Measurements from ENCODE around the gene TSGA10.
"Not testable (repeated sequence)": the region's sequence is repeated elsewhere in the genome, so short reads cannot be mapped to it uniquely, and the experiment has no call there.

TSGA10 gene, protein sequence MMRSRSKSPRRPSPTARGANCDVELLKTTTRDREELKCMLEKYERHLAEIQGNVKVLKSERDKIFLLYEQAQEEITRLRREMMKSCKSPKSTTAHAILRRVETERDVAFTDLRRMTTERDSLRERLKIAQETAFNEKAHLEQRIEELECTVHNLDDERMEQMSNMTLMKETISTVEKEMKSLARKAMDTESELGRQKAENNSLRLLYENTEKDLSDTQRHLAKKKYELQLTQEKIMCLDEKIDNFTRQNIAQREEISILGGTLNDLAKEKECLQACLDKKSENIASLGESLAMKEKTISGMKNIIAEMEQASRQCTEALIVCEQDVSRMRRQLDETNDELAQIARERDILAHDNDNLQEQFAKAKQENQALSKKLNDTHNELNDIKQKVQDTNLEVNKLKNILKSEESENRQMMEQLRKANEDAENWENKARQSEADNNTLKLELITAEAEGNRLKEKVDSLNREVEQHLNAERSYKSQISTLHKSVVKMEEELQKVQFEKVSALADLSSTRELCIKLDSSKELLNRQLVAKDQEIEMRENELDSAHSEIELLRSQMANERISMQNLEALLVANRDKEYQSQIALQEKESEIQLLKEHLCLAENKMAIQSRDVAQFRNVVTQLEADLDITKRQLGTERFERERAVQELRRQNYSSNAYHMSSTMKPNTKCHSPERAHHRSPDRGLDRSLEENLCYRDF

DNA sequence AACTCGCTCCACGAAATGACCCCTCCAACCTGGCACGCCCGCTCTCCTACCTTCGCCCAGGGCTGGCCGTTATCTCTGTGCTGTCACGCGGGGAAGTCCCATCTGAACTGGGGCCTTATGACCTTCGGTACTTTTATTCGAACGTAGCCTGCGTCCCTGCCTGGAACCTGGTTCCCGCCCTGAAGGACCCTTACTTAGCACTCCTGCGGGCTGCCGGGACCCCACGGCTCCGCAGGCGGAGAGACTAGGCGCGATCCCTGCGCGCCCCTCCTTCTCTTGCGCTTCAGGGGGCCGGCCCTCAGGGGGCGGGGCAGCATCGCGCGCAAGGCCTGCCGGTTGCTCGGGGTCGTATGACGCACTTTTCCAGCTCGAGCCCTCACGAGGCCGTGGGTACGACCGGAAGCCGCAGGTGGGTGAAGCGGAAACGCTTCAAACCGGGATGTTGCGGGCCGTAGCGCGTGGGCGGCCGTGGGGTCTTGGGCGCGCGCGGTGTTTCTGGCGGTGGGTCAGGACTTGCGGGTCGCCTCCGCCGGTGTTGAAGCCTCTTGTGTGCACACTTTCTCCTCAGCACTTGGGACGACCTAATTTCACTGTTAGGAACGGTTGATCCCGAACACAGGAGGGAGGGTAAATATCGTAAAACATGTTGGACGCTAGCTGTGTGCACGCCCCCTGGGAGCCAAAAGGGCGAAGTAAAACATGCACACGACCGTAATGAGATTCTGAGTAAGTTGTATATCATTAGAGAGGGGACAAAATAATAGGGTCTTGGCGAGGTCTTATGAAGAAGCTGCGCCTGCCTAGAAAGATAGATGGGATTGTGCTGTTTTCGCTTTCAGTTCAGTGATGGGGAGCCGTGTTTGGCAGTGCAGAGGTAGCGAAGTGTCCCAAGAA is at the start of gene TSGA10, which contains the start of gene LIPT1:
TSS of gene TSGA10 (minus strand) at position 300 of the 894 bp plus-strand sequence. CDS start 45,503 bp downstream, outside the sequence.
TSS of gene LIPT1 (plus strand) at position 325 of the 894 bp plus-strand sequence. CDS start 6,991 bp downstream, outside the sequence.
- DNase-seq: peak; percentile 95

GRCh38 chr2:99201959-99202678 is 47.4 kb upstream of the TSGA10 start:
- no peak for DNase-seq

- DNase-seq: no peak
These were observed 45.5 kb upstream of the TSGA10 start for GRCh38 chr2:99200076-99200800.

DNA sequence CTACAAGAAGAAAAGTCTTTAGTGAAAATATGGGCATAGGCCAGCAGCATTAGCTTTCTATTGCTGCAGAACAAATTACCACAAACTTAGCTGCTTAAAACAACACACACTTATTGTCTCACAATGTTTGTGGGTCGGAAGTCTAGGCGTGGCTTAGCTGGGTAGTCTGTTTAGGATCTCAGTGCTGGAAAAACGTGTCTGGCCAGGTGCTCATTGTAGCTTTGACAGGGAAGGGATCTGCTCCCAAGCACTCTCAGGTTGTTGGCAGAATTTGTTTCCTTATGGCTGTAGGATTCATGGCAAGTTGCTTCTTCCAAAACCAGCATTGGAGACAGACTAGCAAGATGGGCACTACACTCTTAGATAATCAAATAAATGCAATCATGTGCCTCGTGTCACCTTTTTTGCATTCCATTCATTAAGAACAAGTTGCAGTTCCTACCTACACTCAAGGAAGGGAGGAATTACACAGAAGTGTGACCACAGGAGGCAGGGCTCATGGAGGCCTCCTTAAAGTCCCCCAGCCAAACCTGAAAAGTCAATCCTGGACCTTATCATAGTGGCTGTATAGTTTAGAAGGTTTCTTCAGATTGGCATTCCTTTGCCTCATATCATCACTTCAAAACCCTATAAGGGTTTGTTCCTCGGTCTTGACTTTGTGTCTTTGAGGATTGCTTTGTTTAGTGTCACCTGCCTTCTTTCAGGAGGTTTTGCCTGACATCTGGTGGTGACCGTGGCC is 43.5 kb upstream of the TSGA10 start:
- no peak for DNase-seq

- not testable (repeated sequence) for DNase-seq
These were observed 37.6 kb upstream of the TSGA10 start for GRCh38 chr2:99192364-99192763.

DNA sequence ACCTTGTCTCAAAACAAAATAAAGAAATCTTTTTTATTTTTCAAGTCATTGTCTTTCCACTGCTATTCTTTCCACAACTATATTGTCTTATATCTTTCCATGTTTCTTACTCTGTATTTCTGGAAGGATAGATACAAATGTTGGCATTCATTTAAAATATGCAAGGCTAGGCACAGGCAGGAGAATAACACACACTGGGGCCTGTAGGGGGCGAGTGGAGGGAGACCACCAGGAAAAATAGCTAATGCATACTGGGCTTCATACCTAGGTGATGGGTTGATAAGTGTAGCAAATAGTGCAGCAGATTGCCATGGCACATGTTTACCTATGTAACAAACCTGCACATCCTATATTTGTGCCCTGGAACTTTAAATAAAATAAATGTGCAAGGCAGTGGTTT is 35.8 kb upstream of the TSGA10 start:
- DNase-seq: no peak

DNA sequence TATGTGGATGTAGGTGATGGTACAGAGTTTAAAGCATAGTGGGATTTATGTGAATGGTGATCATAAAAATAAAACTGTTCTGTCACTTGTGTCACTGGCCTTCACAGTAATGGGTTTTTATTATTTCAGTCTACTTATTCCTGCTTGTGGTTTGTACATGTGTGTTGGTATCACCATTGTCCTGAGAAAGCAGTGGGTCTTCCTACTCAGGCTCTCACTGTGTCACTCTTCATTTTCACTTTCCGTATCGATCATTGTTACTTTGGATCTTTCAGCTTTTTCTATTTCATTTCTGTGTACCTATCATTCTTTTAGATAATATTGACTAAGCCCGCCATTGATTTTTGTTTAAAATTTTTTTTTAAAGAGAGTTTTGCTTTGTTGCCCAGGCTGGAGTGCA is 33.6 kb upstream of the TSGA10 start:
- DNase-seq: no peak

- no peak for DNase-seq
These were observed 32.3 kb upstream of the TSGA10 start for GRCh38 chr2:99187011-99187410.

DNA sequence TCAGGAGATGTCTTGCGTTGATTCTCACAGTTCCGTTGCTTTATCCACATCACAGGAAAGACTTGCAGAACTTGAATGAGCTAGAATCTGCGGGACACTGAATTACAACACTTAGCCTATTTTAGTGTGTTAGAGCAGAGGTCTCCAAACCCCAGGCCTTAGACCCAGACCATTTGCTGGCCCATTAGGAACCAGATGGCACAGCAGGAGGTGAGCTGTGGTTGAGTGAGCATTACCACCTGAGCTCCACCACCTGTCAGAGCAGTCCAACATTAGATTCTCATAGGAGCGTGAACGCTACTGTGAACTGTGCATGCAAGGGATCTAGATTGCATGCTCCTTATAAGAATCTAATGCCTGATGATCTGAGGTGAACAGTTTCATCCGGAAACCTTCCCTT is 30.1 kb upstream of the TSGA10 start:
- DNase-seq: no peak

DNA sequence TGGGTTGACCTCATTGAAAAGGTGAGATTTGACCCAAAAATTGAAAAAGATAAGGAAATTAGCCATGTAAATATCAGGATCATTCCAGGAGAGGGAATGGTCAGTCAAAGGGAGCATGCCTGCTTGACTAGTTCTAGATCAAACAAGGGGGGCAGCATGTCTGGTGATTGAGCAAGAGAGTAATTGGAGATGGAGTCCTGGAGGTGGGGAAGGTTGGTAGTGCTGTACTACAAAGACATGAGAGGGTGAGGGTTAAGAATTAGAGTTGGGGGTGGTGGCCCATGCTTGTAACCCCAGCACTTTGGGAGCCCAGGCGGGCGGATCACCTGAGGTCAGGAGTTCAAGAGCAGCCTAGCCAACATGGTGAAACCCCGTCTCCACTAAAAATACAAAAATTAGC is 28.3 kb upstream of the TSGA10 start:
- DNase-seq: no peak

GRCh38 chr2:99181624-99182000 is 26.9 kb upstream of the TSGA10 start:
- no peak for DNase-seq

- DNase-seq: peak; percentile 94
These were observed 26.2 kb upstream of the TSGA10 start, which contains the start of the genes MITD1 and MRPL30 for GRCh38 chr2:99180755-99181623. TSS of gene MITD1 (minus strand) at chr2:99181058. CDS start at chr2:99180981, 77 bp downstream. TSS of gene MRPL30 (plus strand) at chr2:99181184. CDS start at chr2:99186204, 5,020 bp downstream.

GRCh38 chr2:99171377-99172140 is 16.8 kb upstream of the TSGA10 start:
- DNase-seq: no peak

DNA sequence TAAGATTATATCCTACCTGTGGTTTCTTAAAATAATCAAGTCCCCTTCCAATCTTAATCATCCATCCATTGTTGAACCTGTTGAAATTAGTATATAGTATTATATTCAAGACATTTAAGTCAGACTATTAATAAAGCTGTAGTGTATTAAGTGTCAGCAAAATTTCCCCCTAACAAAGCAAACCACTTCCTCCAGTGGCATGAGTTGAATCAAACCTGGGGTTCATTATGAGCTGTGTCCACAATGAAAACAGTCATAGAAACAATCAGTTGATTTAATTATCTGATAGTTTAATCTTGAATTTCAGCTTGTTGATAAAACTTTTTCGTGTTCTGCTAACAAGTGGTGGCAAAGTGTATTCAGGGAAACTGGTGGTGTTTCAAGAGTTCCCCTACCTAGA is 14.8 kb upstream of the TSGA10 start:
- no peak for DNase-seq

- no peak for DNase-seq
These were observed 11.5 kb upstream of the TSGA10 start for GRCh38 chr2:99166218-99166617.

- DNase-seq: no peak
These were observed 4.9 kb upstream of the TSGA10 start for GRCh38 chr2:99159594-99159993.

GRCh38 chr2:99158599-99158998 is 3.9 kb upstream of the TSGA10 start:
- no peak for DNase-seq

GRCh38 chr2:99156891-99157290 is 2.1 kb upstream of the TSGA10 start:
- no peak for DNase-seq
